Adrenal gland (tissue), 5 donors: ENCODE measurements around the gene TRIM60.
"Not testable (repeated sequence)": the region's sequence is repeated elsewhere in the genome, so short reads cannot be mapped to it uniquely, and the experiment has no call there.

ENCODE experiments used
- CTCF ChIP-seq, 6 experiments: fragments of 450-650 bp in 4 of 6; fragments of 200-600 bp in 2 of 6; sonication (generic) in 1 of 6; IDR thresholded peaks; 1 replicate in 5 of 6; 2 replicates in 1 of 6; pipeline versions ENCODE4 v1.5.1 to v1.8.0; 2016 to 2021; ENCODE audit warnings: antibody characterized with exemption in 6 of 6, mild to moderate bottlenecking in 2 of 6, moderate library complexity in 1 of 6
- POLR2A ChIP-seq, 2 donors: fragments of 450-650 bp; IDR thresholded peaks; one replicate each; pipeline ENCODE4 v1.6.1; 2017; ENCODE audit warnings: antibody characterized with exemption in 2 of 2, mild to moderate bottlenecking in 2 of 2, moderate library complexity in 1 of 2
- donor health status: DM: no; HTN: no; CAD: no.

GRCh38 chr4:165073346-165073745 is 41.5 kb downstream of the TRIM60 start:
- not testable (repeated sequence) for TF ChIP-seq CTCF, POLR2A (IDR thresholded peaks at IDR 0.05)
